OCI-LY3 (cell line): ENCODE results near the gene PCNA.

ENCODE experiments used
- H2AFZ ChIP-seq: fragments of 200-600, 300-600 bp; shearing (Covaris generic); 2 replicates; pipeline ENCODE4 v1.6.0; 2014; ENCODE audit warnings: antibody characterized with exemption, low read depth, low read length
- H3K27ac ChIP-seq: fragments of 200-600, 300-600 bp; sonication (generic); 2 replicates; pipeline ENCODE4 v1.5.1; 2014; ENCODE audit warnings: mild to moderate bottlenecking, low read length, moderate library complexity, mixed read lengths
- H3K27me3 ChIP-seq: fragments of 200-600, 300-600 bp; sonication (generic); 2 replicates; pipeline ENCODE4 v1.6.1; 2014; ENCODE audit warnings: low read depth, low read length, mixed read lengths
- H3K36me3 ChIP-seq: fragments of 200-600, 300-600 bp; sonication (generic); replicated peaks from 2 replicates; pipeline ENCODE3; 2014; ENCODE audit warnings: low read depth, low read length, mixed read lengths
- H3K4me1 ChIP-seq: fragments of 300-600, 200-600 bp; sonication (generic); 2 replicates; pipeline ENCODE4 v1.6.1; 2014; ENCODE audit warnings: low read length, mixed read lengths
- H3K4me2 ChIP-seq: fragments of 200-600, 300-600 bp; sonication (generic); 2 replicates; pipeline ENCODE4 v1.6.1; 2014; ENCODE audit warnings: low read length, mixed read lengths
- H3K4me3 ChIP-seq: fragments of 300-600, 200-600 bp; sonication (generic); 2 replicates; pipeline ENCODE4 v1.5.1; 2014; ENCODE audit warnings: antibody characterized with exemption, mild to moderate bottlenecking, low read length, moderate library complexity
- H3K79me2 ChIP-seq: fragments of 300-600, 200-600 bp; shearing (Covaris generic); 2 replicates; pipeline ENCODE4 v1.6.1; 2014; ENCODE audit warnings: mild to moderate bottlenecking, low read length, mixed read lengths
- H3K9ac ChIP-seq: fragments of 300-600, 200-600 bp; shearing (Covaris generic); 2 replicates; pipeline ENCODE4 v1.6.0; 2014; ENCODE audit warnings: mild to moderate bottlenecking, low read length, moderate library complexity
- H3K9me3 ChIP-seq: fragments of 200-600, 300-600 bp; shearing (Covaris generic); 2 replicates; pipeline ENCODE4 v1.6.1; 2014; ENCODE audit warnings: low read length, mixed read lengths; ENCODE audit not compliant: insufficient read depth
- H4K20me1 ChIP-seq: fragments of 200-600, 300-600 bp; sonication (generic); 2 replicates; pipeline ENCODE4 v1.6.1; 2016; ENCODE audit warnings: low read length, mixed read lengths; ENCODE audit not compliant: insufficient read depth
- EZH2phosphoT487 ChIP-seq: fragments of 200-600 bp; shearing (Covaris generic); IDR thresholded peaks from 2 replicates; pipeline ENCODE4 v1.6.1; 2018; ENCODE audit warnings: antibody characterized with exemption, mixed run types, low read depth
- TF ChIP-seq, protein P1 (sequence below): fragments of 200-600, 300-600 bp; sonication (generic); IDR thresholded peaks from 2 replicates; pipeline ENCODE4 v1.5.1; 2014; ENCODE audit warnings: antibody characterized with exemption, low read length, low read depth

Gene PCNA

DNA sequence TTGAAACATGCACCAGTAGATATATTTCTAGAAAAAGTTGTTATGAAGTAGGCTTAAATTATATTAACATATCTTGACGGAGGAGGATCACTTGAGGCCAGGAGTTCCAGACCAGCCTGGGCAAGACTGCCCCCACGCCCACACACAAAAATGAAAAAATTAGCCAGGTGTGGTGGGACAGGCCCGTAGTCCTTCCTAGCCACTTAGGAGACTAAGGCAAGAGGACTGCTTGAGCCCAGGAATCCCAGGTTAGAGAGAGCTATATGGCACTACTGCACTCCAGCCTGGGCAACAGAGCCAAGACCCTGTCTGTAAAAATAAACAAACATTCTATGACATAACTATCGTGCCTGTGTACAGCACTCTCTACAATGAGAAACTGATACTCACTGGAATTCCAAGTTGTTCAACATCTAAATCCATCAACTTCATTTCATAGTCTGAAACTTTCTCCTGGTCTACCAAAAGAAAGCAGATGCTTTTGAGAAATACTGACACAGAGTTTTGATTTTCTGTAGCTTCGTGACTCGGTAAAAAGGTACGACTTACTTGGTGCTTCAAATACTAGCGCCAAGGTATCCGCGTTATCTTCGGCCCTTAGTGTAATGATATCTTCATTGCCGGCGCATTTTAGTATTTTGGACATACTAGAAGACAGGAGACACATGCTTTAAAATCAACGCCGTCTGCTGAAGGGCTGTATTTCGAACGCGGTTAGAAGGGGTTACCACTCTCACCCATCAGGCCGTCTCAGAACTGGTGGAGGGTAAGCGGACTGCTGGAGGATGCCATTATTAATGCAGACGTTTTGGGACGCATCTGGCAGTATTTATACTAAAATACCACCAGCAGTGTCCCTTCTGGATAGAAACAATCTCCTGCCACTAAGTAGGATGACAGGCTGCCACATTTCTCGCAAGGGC, 1.3 kb downstream of the PCNA start:
- Histone ChIP-seq H3K79me2 (peaks cover 47% of the 10 kb centered on the region), H3K9me3 (no peaks in the 10 kb centered on the region), H3K4me2 (peak overlapping the region; percentile 91), H3K36me3 (peaks cover 54% of the 10 kb centered on the region), H3K9ac (peak overlapping the region; percentile 98), H3K4me1 (peaks cover 52% of the 10 kb centered on the region), H4K20me1 (peaks cover 25% of the 10 kb centered on the region), H2AFZ (no peak overlapping the region), H3K27ac (peak overlapping the region; percentile 91), H3K27me3 (no peaks in the 10 kb centered on the region), H3K4me3 (peak overlapping the region; percentile 89)
- TF ChIP-seq, protein P1, sequence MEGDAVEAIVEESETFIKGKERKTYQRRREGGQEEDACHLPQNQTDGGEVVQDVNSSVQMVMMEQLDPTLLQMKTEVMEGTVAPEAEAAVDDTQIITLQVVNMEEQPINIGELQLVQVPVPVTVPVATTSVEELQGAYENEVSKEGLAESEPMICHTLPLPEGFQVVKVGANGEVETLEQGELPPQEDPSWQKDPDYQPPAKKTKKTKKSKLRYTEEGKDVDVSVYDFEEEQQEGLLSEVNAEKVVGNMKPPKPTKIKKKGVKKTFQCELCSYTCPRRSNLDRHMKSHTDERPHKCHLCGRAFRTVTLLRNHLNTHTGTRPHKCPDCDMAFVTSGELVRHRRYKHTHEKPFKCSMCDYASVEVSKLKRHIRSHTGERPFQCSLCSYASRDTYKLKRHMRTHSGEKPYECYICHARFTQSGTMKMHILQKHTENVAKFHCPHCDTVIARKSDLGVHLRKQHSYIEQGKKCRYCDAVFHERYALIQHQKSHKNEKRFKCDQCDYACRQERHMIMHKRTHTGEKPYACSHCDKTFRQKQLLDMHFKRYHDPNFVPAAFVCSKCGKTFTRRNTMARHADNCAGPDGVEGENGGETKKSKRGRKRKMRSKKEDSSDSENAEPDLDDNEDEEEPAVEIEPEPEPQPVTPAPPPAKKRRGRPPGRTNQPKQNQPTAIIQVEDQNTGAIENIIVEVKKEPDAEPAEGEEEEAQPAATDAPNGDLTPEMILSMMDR: no peak
- TF ChIP-seq EZH2phosphoT487: no peak

DNA sequence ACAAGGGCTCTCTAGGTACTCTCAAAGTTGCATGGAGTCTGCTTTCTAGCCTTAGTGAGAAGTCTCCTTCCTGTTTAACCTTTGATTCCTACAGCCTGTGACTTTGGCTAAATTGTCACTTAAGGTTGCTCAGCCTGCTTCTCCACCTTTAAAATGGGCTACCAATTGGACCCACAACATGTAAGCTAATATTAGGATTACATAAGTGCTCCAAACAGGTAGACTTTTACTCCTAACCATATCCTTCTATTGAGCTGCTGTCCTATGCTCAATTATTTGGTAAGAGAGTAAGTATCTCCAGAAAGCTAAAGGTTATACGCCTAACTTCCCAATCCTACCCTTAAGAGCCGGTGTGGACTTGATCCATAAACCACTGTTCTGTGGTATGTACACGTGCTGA, 2.9 kb downstream of the PCNA start:
- Histone ChIP-seq H3K27ac (no peak overlapping the region), H3K27me3 (no peaks in the 10 kb centered on the region), H4K20me1 (peaks cover 25% of the 10 kb centered on the region), H3K9ac (peak overlapping the region; percentile 98; the same call in 1 of the 2 replicates), H3K9me3 (no peaks in the 10 kb centered on the region), H2AFZ (no peak overlapping the region), H3K4me2 (peak overlapping the region; percentile 91), H3K36me3 (peaks cover 55% of the 10 kb centered on the region), H3K4me1 (peaks cover 54% of the 10 kb centered on the region), H3K79me2 (peaks cover 57% of the 10 kb centered on the region), H3K4me3 (peak overlapping the region; percentile 89)
- no peak for TF ChIP-seq EZH2phosphoT487

DNA sequence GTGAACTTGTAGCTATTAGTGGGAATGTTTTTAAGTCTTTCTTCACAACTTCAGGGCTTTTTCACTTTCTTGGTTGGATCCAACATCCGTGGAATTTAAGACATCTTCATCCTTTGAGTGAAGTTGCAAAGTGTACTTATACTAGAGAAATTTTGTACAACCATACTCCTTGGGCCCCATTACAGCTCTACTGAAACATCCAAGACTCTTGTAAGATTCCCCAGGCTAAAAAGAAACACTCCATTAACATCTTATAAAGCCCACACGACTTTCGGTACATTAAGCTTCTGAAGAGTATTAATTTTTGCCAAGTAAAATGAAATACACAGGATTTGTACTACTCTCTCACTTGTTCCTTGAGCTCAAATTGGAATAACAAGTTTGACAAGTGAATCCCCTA, 5.4 kb downstream of the PCNA start:
- Histone ChIP-seq H3K27me3 (no peaks in the 10 kb centered on the region), H3K27ac (no peak overlapping the region), H3K9ac (no peak overlapping the region), H3K36me3 (peaks cover 66% of the 10 kb centered on the region), H3K4me3 (0 out of 2 replicates have a peak overlapping the region, but pooled peaks have one; percentile 1), H3K4me2 (peak overlapping the region; percentile 72), H2AFZ (no peak overlapping the region), H3K9me3 (no peaks in the 10 kb centered on the region), H4K20me1 (peaks cover 25% of the 10 kb centered on the region), H3K4me1 (peaks cover 54% of the 10 kb centered on the region), H3K79me2 (peaks cover 67% of the 10 kb centered on the region)
- TF ChIP-seq, protein P1: no peak
- TF ChIP-seq EZH2phosphoT487: no peak

DNA sequence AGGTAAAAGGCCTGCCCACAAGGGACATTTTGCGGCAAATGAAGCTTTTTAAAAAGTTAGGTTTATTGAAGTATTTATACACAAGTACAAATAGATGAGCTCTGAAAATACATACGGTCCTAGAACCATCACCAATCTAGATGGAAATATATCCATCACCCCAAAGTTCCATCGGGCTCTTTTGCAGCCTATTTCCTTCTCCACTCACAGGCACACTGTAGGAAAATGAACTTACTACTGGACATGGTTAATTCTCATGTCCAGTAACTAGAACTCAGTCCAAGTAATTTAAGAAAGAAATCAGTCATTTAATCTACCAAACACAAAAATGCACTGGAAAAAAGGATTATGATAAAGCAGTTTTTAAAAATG, 6.2 kb downstream of the PCNA start:
- Histone ChIP-seq H3K27me3 (no peaks in the 10 kb centered on the region), H3K9me3 (no peaks in the 10 kb centered on the region), H3K4me1 (peaks cover 54% of the 10 kb centered on the region), H3K27ac (peak overlapping the region; percentile 79), H3K9ac (peak overlapping the region; percentile 69), H3K79me2 (peaks cover 59% of the 10 kb centered on the region), H3K4me2 (peak overlapping the region; percentile 72), H3K4me3 (peak overlapping the region; percentile 82), H2AFZ (no peak overlapping the region), H4K20me1 (peaks cover 24% of the 10 kb centered on the region), H3K36me3 (peaks cover 69% of the 10 kb centered on the region)
- TF ChIP-seq EZH2phosphoT487: no peak
- TF ChIP-seq, protein P1: no peak
